ENCODE measurements around the gene VSTM2B.

VSTM2B gene

GRCh38 chr19:29566496-29567054, 40.8 kb downstream of the VSTM2B start:
- no peak for DNase-seq (ENCODE audit: low spot score)

- no peak for DNase-seq (ENCODE audit: low spot score)
Measured at GRCh38 chr19:29567366-29567915, 41.6 kb downstream of the VSTM2B start.

- no peak for DNase-seq (ENCODE audit: low spot score)
Measured at GRCh38 chr19:29568036-29569025, 42.5 kb downstream of the VSTM2B start.

GRCh38 chr19:29569038-29569911, 43.5 kb downstream of the VSTM2B start:
- DNase-seq (ENCODE audit: low spot score): no peak

- DNase-seq (ENCODE audit: low spot score): no peak
Measured at GRCh38 chr19:29571181-29571580, 45.4 kb downstream of the VSTM2B start.

- no peak for DNase-seq (ENCODE audit: low spot score)
Measured at GRCh38 chr19:29573486-29573885, 47.7 kb downstream of the VSTM2B start.

GRCh38 chr19:29574510-29574909, 48.7 kb downstream of the VSTM2B start:
- DNase-seq (ENCODE audit: low spot score): no peak

GRCh38 chr19:29576046-29576606, 50.3 kb downstream of the VSTM2B start:
- no peak for DNase-seq (ENCODE audit: low spot score)

GRCh38 chr19:29576761-29577648, 51.2 kb downstream of the VSTM2B start:
- DNase-seq (ENCODE audit: low spot score): peak; percentile 51

- no peak for DNase-seq (ENCODE audit: low spot score)
Measured at GRCh38 chr19:29577649-29577963, 51.8 kb downstream of the VSTM2B start.

GRCh38 chr19:29578349-29578748, 52.6 kb downstream of the VSTM2B start:
- DNase-seq (ENCODE audit: low spot score): no peak

- no peak for DNase-seq (ENCODE audit: low spot score)
Measured at GRCh38 chr19:29579308-29579910, 53.6 kb downstream of the VSTM2B start.

- DNase-seq (ENCODE audit: low spot score): no peak
Measured at GRCh38 chr19:29581398-29581797, 55.6 kb downstream of the VSTM2B start.

- DNase-seq (ENCODE audit: low spot score): peak; percentile 79
Measured at GRCh38 chr19:29583196-29583999, 57.6 kb downstream of the VSTM2B start.

GRCh38 chr19:29586401-29586800, 60.6 kb downstream of the VSTM2B start:
- DNase-seq (ENCODE audit: low spot score): no peak

GRCh38 chr19:29587059-29587458, 61.3 kb downstream of the VSTM2B start:
- DNase-seq (ENCODE audit: low spot score): no peak

- DNase-seq (ENCODE audit: low spot score): peak; percentile 94
Measured at GRCh38 chr19:29587518-29587986, 61.8 kb downstream of the VSTM2B start.

GRCh38 chr19:29588095-29588494, 62.3 kb downstream of the VSTM2B start:
- DNase-seq (ENCODE audit: low spot score): no peak

- DNase-seq (ENCODE audit: low spot score): no peak
Measured at GRCh38 chr19:29590278-29590677, 64.5 kb downstream of the VSTM2B start.

Measured in activated CD4-positive, alpha-beta T cell treated with anti-CD3 and anti-CD28 coated beads, Interleukin-2, Interleukin-4, amounts not matched to agents 100 ng/mL and 50 ng/mL, durations not matched to agents 16 hours and 8 hours (primary cell).